ENCODE results near the gene CACHD1.

Gene CACHD1

GRCh38 chr1:64440183-64440826 is 29.6 kb upstream of the CACHD1 start:
- Histone ChIP-seq H3K27me3 (ENCODE audit: insufficient read depth, low read length) (peaks cover 10% of the 10 kb centered on the region; the same call in 1 of the 2 replicates), H3K27ac (ENCODE audit: low read depth, low read length) (no peak overlapping the region), H2AFZ (ENCODE audit: low read length, unreplicated experiment) (no peak overlapping the region)

GRCh38 chr1:64451440-64451839 is 18.5 kb upstream of the CACHD1 start:
- Histone ChIP-seq H3K79me2 (ENCODE audit: control insufficient read depth, insufficient read depth, low read length, unreplicated experiment) (no peaks in the 10 kb centered on the region), H3K27ac (ENCODE audit: low read depth, low read length) (no peak overlapping the region), H3K27me3 (ENCODE audit: insufficient read depth, low read length) (peaks cover 37% of the 10 kb centered on the region; the same call in 1 of the 2 replicates), H3K36me3 (ENCODE audit: insufficient read depth, low read length) (no peaks in the 10 kb centered on the region), H3K4me3 (ENCODE audit: low read depth, low read length) (no peak overlapping the region), H3K4me1 (ENCODE audit: control insufficient read depth, insufficient read depth, low read length, unreplicated experiment) (no peaks in the 10 kb centered on the region), H2AFZ (ENCODE audit: low read length, unreplicated experiment) (no peak overlapping the region)

More at GRCh38 chr1:64440183-64440826, 29.6 kb upstream of the CACHD1 start:
- Histone ChIP-seq H3K36me3 (ENCODE audit: insufficient read depth, low read length) (no peaks in the 10 kb centered on the region), H3K4me1 (ENCODE audit: control insufficient read depth, insufficient read depth, low read length, unreplicated experiment) (no peaks in the 10 kb centered on the region), H3K79me2 (ENCODE audit: control insufficient read depth, insufficient read depth, low read length, unreplicated experiment) (no peaks in the 10 kb centered on the region), H3K4me3 (ENCODE audit: low read depth, low read length) (no peak overlapping the region)

GRCh38 chr1:64453688-64454087 is 16.2 kb upstream of the CACHD1 start:
- Histone ChIP-seq H3K27ac (ENCODE audit: low read depth, low read length) (no peak overlapping the region), H3K36me3 (ENCODE audit: insufficient read depth, low read length) (no peaks in the 10 kb centered on the region), H3K4me1 (ENCODE audit: control insufficient read depth, insufficient read depth, low read length, unreplicated experiment) (no peaks in the 10 kb centered on the region), H2AFZ (ENCODE audit: low read length, unreplicated experiment) (no peak overlapping the region), H3K27me3 (ENCODE audit: insufficient read depth, low read length) (peaks cover 17% of the 10 kb centered on the region; the same call in 1 of the 2 replicates), H3K4me3 (ENCODE audit: low read depth, low read length) (no peak overlapping the region), H3K79me2 (ENCODE audit: control insufficient read depth, insufficient read depth, low read length, unreplicated experiment) (no peaks in the 10 kb centered on the region)

GRCh38 chr1:64458915-64459314 is 11.0 kb upstream of the CACHD1 start:
- Histone ChIP-seq H3K4me1 (ENCODE audit: control insufficient read depth, insufficient read depth, low read length, unreplicated experiment) (peaks cover 3% of the 10 kb centered on the region), H3K27me3 (ENCODE audit: insufficient read depth, low read length) (no peaks in the 10 kb centered on the region), H3K4me3 (ENCODE audit: low read depth, low read length) (no peak overlapping the region), H3K27ac (ENCODE audit: low read depth, low read length) (no peak overlapping the region), H2AFZ (ENCODE audit: low read length, unreplicated experiment) (no peak overlapping the region), H3K36me3 (ENCODE audit: insufficient read depth, low read length) (no peaks in the 10 kb centered on the region), H3K79me2 (ENCODE audit: control insufficient read depth, insufficient read depth, low read length, unreplicated experiment) (no peaks in the 10 kb centered on the region)

- Histone ChIP-seq H3K27ac (ENCODE audit: low read depth, low read length) (no peak overlapping the region), H3K4me1 (ENCODE audit: control insufficient read depth, insufficient read depth, low read length, unreplicated experiment) (peaks cover 3% of the 10 kb centered on the region), H3K27me3 (ENCODE audit: insufficient read depth, low read length) (no peaks in the 10 kb centered on the region), H3K4me3 (ENCODE audit: low read depth, low read length) (no peak overlapping the region), H3K36me3 (ENCODE audit: insufficient read depth, low read length) (no peaks in the 10 kb centered on the region), H2AFZ (ENCODE audit: low read length, unreplicated experiment) (no peak overlapping the region), H3K79me2 (ENCODE audit: control insufficient read depth, insufficient read depth, low read length, unreplicated experiment) (no peaks in the 10 kb centered on the region)
Measured at GRCh38 chr1:64459743-64460142, 10.2 kb upstream of the CACHD1 start.

- Histone ChIP-seq H3K4me1 (ENCODE audit: control insufficient read depth, insufficient read depth, low read length, unreplicated experiment) (no peaks in the 10 kb centered on the region), H3K27me3 (ENCODE audit: insufficient read depth, low read length) (peaks cover 20% of the 10 kb centered on the region; the same call in 1 of the 2 replicates), H2AFZ (ENCODE audit: low read length, unreplicated experiment) (no peak overlapping the region), H3K4me3 (ENCODE audit: low read depth, low read length) (no peak overlapping the region), H3K36me3 (ENCODE audit: insufficient read depth, low read length) (no peaks in the 10 kb centered on the region), H3K79me2 (ENCODE audit: control insufficient read depth, insufficient read depth, low read length, unreplicated experiment) (no peaks in the 10 kb centered on the region), H3K27ac (ENCODE audit: low read depth, low read length) (no peak overlapping the region)
Measured at GRCh38 chr1:64466033-64466432, 3.9 kb upstream of the CACHD1 start.

GRCh38 chr1:64469116-64469976 is 583 bp upstream of the CACHD1 start:
- Histone ChIP-seq H3K4me1 (ENCODE audit: control insufficient read depth, insufficient read depth, low read length, unreplicated experiment) (peaks cover 5% of the 10 kb centered on the region), H3K27me3 (ENCODE audit: insufficient read depth, low read length) (peaks cover 20% of the 10 kb centered on the region; the same call in 1 of the 2 replicates), H3K36me3 (ENCODE audit: insufficient read depth, low read length) (no peaks in the 10 kb centered on the region), H2AFZ (ENCODE audit: low read length, unreplicated experiment) (peak overlapping the region; percentile 96), H3K79me2 (ENCODE audit: control insufficient read depth, insufficient read depth, low read length, unreplicated experiment) (no peaks in the 10 kb centered on the region), H3K4me3 (ENCODE audit: low read depth, low read length) (peak overlapping the region; percentile 88), H3K27ac (ENCODE audit: low read depth, low read length) (no peak overlapping the region)

GRCh38 chr1:64470665-64471217 is 812 bp downstream of the CACHD1 start:
- H3K4me1 ChIP-seq (ENCODE audit: control insufficient read depth, insufficient read depth, low read length, unreplicated experiment): peaks cover 5% of the 10 kb centered on the region
- H3K27me3 ChIP-seq (ENCODE audit: insufficient read depth, low read length): peaks cover 20% of the 10 kb centered on the region; the same call in 1 of the 2 replicates
- H3K4me3 ChIP-seq (ENCODE audit: low read depth, low read length): peak overlapping the region; percentile 88
- H3K27ac ChIP-seq (ENCODE audit: low read depth, low read length): no peak overlapping the region
- peak overlapping the region; percentile 96 for H2AFZ ChIP-seq (ENCODE audit: low read length, unreplicated experiment)
- H3K36me3 ChIP-seq (ENCODE audit: insufficient read depth, low read length): no peaks in the 10 kb centered on the region
- H3K79me2 ChIP-seq (ENCODE audit: control insufficient read depth, insufficient read depth, low read length, unreplicated experiment): no peaks in the 10 kb centered on the region

GRCh38 chr1:64471218-64472039 is 1.5 kb downstream of the CACHD1 start:
- Histone ChIP-seq H2AFZ (ENCODE audit: low read length, unreplicated experiment) (peak overlapping the region; percentile 96), H3K36me3 (ENCODE audit: insufficient read depth, low read length) (no peaks in the 10 kb centered on the region), H3K79me2 (ENCODE audit: control insufficient read depth, insufficient read depth, low read length, unreplicated experiment) (no peaks in the 10 kb centered on the region), H3K4me1 (ENCODE audit: control insufficient read depth, insufficient read depth, low read length, unreplicated experiment) (peaks cover 11% of the 10 kb centered on the region), H3K27me3 (ENCODE audit: insufficient read depth, low read length) (peaks cover 20% of the 10 kb centered on the region; the same call in 1 of the 2 replicates), H3K4me3 (ENCODE audit: low read depth, low read length) (peak overlapping the region; percentile 88), H3K27ac (ENCODE audit: low read depth, low read length) (no peak overlapping the region)

GRCh38 chr1:64472040-64472376 is 2.1 kb downstream of the CACHD1 start:
- Histone ChIP-seq H2AFZ (ENCODE audit: low read length, unreplicated experiment) (peak overlapping the region; percentile 59), H3K4me3 (ENCODE audit: low read depth, low read length) (peak overlapping the region; percentile 88), H3K79me2 (ENCODE audit: control insufficient read depth, insufficient read depth, low read length, unreplicated experiment) (no peaks in the 10 kb centered on the region), H3K4me1 (ENCODE audit: control insufficient read depth, insufficient read depth, low read length, unreplicated experiment) (peaks cover 17% of the 10 kb centered on the region), H3K36me3 (ENCODE audit: insufficient read depth, low read length) (no peaks in the 10 kb centered on the region), H3K27me3 (ENCODE audit: insufficient read depth, low read length) (peaks cover 20% of the 10 kb centered on the region; the same call in 1 of the 2 replicates), H3K27ac (ENCODE audit: low read depth, low read length) (no peak overlapping the region)

Data from ACC112 (cell line).